SU-DHL-6 (cell line): Measurements from ENCODE around the gene P3H2.

Source experiments
- EZH2phosphoT487 ChIP-seq: fragments of 200-600 bp; sonication (generic), shearing (Covaris generic); conservative IDR thresholded peaks from 2 replicates; pipeline ENCODE4 v1.6.1; 2018; ENCODE audit warnings: mild to moderate bottlenecking, antibody characterized with exemption, low read length, moderate library complexity, mixed read lengths
- TF ChIP-seq, protein P1 (sequence below): fragments of 200-600 bp; sonication (generic); IDR thresholded peaks from one replicate; pipeline ENCODE4 v1.5.1; 2017; ENCODE audit warnings: antibody characterized with exemption, mild to moderate bottlenecking, low read length, moderate library complexity; ENCODE audit not compliant: insufficient read depth, poor library complexity, severe bottlenecking

DNA sequence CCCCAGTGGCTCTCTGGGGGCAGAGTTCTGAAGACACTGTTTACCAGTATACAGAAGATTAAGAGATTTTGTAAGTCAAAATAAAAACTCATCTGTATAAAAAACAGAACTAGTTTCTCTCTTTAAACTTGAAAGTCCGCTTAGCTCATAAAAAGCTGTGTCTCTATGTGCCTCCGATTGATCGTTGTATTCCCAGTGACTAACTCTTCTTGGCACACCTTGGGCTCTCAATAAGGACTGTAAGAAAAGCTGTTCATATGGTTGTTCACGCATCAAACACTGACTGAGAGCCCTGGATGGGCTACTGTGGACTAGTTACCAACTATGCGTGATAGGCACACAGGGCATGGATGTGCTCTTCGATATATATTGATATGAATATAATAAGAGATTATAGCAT lies 107.9 kb downstream of the P3H2 start:
- TF ChIP-seq, protein P1, sequence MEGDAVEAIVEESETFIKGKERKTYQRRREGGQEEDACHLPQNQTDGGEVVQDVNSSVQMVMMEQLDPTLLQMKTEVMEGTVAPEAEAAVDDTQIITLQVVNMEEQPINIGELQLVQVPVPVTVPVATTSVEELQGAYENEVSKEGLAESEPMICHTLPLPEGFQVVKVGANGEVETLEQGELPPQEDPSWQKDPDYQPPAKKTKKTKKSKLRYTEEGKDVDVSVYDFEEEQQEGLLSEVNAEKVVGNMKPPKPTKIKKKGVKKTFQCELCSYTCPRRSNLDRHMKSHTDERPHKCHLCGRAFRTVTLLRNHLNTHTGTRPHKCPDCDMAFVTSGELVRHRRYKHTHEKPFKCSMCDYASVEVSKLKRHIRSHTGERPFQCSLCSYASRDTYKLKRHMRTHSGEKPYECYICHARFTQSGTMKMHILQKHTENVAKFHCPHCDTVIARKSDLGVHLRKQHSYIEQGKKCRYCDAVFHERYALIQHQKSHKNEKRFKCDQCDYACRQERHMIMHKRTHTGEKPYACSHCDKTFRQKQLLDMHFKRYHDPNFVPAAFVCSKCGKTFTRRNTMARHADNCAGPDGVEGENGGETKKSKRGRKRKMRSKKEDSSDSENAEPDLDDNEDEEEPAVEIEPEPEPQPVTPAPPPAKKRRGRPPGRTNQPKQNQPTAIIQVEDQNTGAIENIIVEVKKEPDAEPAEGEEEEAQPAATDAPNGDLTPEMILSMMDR = no peak
- no peak for TF ChIP-seq EZH2phosphoT487
